Mucosa of descending colon (tissue), 3 donors: ENCODE results near the gene MAPK13. TPM values are rescaled to one million over a fixed set of nuclear protein-coding genes. Genes with fewer than 3 reads are reported as not detected.

Experiments used
- ATAC-seq: fragments of 200-7000 bp; cut with Tn5 transposase; one replicate; pipeline ENCODE4 v1.9.1; 2020; ENCODE audit warnings: mild to moderate bottlenecking, moderate library complexity
- DNase-seq, 3 donors: peaks; one replicate each; pipeline ENCODE4 v3.0.0-alpha.2; 2020
- H3K36me3 ChIP-seq: fragments of 200-600 bp; one replicate; pipeline ENCODE4 v1.8.0; 2021; ENCODE audit warnings: low read depth, mild to moderate bottlenecking
- H3K4me1 ChIP-seq: fragments of 200-600 bp; one replicate; pipeline ENCODE4 v1.8.0; 2021; ENCODE audit warnings: low read depth, mild to moderate bottlenecking
- H3K4me3 ChIP-seq: fragments of 200-600 bp; one replicate; pipeline ENCODE4 v1.8.0; 2021; ENCODE audit warnings: mild to moderate bottlenecking
- H3K9me3 ChIP-seq: fragments of 200-600 bp; one replicate; pipeline ENCODE4 v1.8.0; 2021; ENCODE audit warnings: mild to moderate bottlenecking
- intact Hi-C, 2 donors: fragments of 100-400 bp; cut with DNase I in 1 of 2; cut with micrococcal nuclease in 1 of 2; formaldehyde crosslinking; loops; one replicate each; pipeline versions ENCODE4 v1.11.0 to v1.11.1; 2022; cut with DNase I, micrococcal nuclease
- total RNA-seq, 3 donors: library from RNA; stranded (reverse); fragmentation: NEBNext Ultra II Directional in 2 of 3; extraction: Animal tissue kit (Norgen Biotek cat#: 25700) in 2 of 3; gene quantifications; one replicate each; pipeline versions ENCODE4 v1.2.1 to v1.2.4, GENCODE V29; 2021 to 2023
- TF ChIP-seq, protein P1 (sequence below): fragments of 200-600 bp; IDR thresholded peaks from one replicate; pipeline ENCODE4 v1.8.0; 2022; ENCODE audit warnings: antibody characterized with exemption, mild to moderate bottlenecking
- donor health status: DM: no; HTN: no; CAD: no; lungs with moderate emphysema.
- donor health status: DM: no; HTN: no; CAD: no.
- donor health status: DM: no; HTN: yes; CAD: no.

The MAPK13 gene
- total RNA-seq, 3 donors from 2014 or later = 82.7 to 173 (median 157) TPM

DNA sequence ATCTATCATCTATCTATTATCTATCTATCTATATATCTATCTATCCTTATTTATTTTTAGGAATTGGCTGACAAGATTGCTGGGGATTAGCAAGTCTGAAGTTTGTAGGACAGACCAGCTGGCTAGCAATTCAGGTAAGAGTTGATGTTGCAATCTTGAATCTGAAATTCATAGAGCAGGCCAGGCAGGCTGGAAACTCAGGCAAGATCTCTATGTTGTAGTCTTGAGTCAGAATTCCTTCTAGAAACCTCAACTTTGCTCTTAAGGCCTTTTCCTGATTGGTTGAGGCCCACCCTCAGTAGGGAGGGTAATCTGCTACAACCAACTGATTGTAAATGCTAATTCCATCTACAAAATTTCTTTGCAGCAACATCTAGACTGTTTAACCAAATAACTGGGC is 19.2 kb downstream of the MAPK13 start:
- Histone ChIP-seq H3K36me3 (no peaks in the 10 kb centered on the region), H3K4me1 (no peaks in the 10 kb centered on the region), H3K4me3 (no peak overlapping the region), H3K9me3 (no peaks in the 10 kb centered on the region)
- TF ChIP-seq, protein P1, sequence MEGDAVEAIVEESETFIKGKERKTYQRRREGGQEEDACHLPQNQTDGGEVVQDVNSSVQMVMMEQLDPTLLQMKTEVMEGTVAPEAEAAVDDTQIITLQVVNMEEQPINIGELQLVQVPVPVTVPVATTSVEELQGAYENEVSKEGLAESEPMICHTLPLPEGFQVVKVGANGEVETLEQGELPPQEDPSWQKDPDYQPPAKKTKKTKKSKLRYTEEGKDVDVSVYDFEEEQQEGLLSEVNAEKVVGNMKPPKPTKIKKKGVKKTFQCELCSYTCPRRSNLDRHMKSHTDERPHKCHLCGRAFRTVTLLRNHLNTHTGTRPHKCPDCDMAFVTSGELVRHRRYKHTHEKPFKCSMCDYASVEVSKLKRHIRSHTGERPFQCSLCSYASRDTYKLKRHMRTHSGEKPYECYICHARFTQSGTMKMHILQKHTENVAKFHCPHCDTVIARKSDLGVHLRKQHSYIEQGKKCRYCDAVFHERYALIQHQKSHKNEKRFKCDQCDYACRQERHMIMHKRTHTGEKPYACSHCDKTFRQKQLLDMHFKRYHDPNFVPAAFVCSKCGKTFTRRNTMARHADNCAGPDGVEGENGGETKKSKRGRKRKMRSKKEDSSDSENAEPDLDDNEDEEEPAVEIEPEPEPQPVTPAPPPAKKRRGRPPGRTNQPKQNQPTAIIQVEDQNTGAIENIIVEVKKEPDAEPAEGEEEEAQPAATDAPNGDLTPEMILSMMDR = no peak
- intact Hi-C loops = no loop called here
- no peak for DNase-seq
- ATAC-seq = no peak

DNA sequence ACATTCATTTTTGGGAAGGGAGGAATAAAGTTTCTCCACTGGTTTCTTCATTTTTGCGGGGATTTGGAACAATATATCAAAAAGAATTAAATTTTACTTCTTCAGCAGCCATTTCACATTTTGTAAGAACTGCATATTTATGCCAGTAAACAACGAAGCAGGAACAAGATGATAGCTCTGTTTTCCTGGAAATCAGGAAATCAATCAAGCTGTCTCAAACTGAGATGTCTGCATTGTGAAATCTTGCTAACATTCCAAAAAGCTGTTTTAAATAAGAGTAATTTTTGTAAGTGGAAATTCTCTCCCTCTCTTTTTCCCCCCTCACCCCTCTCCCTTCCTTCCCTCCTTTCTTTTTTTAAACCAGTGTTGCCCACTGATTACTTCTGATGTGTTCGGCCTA is 20.0 kb downstream of the MAPK13 start:
- intact Hi-C loops = no loop called here
- Histone ChIP-seq H3K36me3 (no peaks in the 10 kb centered on the region), H3K4me3 (no peak overlapping the region), H3K9me3 (no peaks in the 10 kb centered on the region), H3K4me1 (no peaks in the 10 kb centered on the region)
- ATAC-seq (no peak), DNase-seq (no peak)
- TF ChIP-seq, protein P1 = no peak

DNA sequence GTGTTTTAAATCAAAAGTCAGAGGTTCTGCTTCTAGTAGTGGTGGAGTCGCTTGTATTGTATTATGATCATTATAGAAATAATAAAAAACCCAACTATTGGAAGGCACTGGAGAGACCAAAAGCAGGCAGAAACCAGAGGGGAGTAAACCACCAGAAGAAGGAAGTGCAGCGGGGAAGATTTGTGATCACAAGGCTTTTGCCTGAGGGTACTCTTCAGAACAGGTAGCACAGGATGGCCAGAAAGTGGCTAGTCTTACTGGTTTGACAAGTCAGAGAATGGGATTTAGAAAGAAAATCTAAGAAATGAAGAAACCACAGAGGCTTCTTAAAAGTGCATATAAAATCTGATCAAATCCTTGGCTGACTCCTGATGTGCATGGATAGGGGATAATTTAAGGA is 24.0 kb downstream of the MAPK13 start:
- TF ChIP-seq, protein P1 = no peak
- Histone ChIP-seq H3K9me3 (no peaks in the 10 kb centered on the region), H3K36me3 (no peaks in the 10 kb centered on the region), H3K4me3 (no peak overlapping the region), H3K4me1 (no peaks in the 10 kb centered on the region)
- intact Hi-C loops = no loop called here
- ATAC-seq (no peak), DNase-seq (no peak)

DNA sequence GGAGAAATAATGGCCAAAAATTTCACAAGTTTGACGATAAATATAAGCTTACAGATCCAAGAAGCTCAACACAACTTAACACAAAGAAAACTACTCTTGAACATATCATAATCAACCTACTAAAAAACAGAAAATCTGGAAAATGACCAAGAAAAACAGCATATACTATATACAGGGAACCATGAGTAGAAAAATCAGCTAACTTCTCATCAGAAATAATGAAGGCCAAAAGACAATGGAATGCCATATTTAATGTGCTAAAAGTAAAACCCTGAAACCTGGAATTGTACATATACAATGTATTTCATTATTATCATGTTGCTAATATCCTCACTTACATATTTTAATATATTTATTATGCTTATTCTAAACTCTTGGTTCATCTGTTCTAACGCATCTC is 25.3 kb downstream of the MAPK13 start:
- Histone ChIP-seq H3K4me1 (no peaks in the 10 kb centered on the region), H3K36me3 (no peaks in the 10 kb centered on the region), H3K9me3 (no peaks in the 10 kb centered on the region), H3K4me3 (no peak overlapping the region)
- DNase-seq (no peak), ATAC-seq (no peak)
- TF ChIP-seq, protein P1 = no peak
- intact Hi-C loops = no loop called here

DNA sequence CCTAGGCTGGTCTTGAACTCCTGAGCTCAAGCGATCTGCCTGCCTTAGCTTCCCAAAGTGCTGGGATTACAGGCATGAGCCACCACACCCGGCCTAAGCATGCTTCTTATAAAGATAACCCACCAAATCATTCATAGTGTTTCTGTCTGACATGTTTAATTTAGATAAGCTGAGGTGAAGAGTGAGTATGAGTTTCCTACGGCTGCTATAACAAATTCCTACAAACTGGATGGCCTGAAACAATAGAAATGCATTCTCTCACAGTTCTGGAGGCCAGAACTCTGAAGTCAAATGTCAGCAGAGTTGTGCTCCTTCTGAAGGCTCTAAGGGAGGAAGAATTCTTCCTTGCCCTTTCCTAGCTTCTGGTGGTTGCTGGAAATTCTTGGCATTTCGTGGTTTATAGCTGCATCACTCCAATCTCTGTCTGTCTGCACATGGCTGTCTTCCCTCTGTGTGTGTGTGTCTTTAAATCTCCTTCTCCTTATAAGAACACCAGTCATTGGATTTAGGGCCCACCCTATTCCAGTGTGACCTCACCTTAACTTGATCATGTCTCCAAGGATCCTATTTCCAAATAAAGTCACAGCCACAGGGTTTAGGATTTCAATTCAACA is 29.9 kb downstream of the MAPK13 start:
- Histone ChIP-seq H3K4me3 (no peak overlapping the region), H3K36me3 (no peaks in the 10 kb centered on the region), H3K4me1 (no peaks in the 10 kb centered on the region), H3K9me3 (no peaks in the 10 kb centered on the region)
- DNase-seq = no peak
- TF ChIP-seq, protein P1 = no peak
- intact Hi-C loops = no loop called here
- ATAC-seq = no peak
